DMS153 (cell line): ENCODE data around the gene SLC35F1.
"Not testable (repeated sequence)": the region's sequence is repeated elsewhere in the genome, so short reads cannot be mapped to it uniquely, and the experiment has no call there.

Experiments used
- DNase-seq: peaks from one replicate; lab custom pipeline; 2025; lab: John Stamatoyannopoulos, UW

Gene SLC35F1

DNA sequence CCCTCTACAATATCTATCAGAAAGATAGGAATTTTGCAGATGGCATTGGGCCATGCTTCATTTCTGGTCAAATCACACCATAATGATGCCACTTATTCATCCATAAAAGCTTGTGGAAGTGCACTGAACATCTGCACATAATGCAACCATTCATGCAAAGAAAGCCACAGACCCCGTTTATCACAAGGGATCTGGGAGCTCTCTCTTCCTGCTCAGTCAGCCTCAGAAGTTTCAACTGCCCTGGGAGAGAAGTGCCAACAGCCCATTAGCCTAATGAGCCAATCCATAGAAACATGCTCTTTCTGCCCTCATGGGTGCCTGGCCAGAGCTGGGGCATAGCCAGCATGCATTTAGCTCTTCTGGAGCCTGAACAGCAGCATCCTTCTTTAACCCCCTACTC lies 85.8 kb downstream of the SLC35F1 start:
- no peak for DNase-seq

DNA sequence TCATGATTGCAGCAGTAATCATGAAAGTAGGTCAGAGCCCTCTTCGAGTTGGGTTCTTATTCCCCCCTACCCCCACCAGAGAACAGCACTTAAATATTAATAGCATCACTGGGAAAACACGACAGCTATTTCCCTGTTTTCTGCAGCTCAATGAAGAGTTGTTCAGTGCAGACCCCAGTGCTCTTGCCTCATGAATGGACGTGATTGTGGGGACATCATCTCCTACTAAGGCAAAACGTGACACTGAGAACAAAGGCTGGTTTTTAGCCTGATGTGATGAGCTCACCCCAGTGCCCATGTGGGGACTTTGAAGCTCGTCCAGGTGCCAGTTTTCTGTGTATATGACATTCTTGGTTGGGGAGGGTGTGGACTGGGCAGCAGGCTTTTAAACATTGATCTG lies 105.9 kb downstream of the SLC35F1 start:
- no peak for DNase-seq

DNA sequence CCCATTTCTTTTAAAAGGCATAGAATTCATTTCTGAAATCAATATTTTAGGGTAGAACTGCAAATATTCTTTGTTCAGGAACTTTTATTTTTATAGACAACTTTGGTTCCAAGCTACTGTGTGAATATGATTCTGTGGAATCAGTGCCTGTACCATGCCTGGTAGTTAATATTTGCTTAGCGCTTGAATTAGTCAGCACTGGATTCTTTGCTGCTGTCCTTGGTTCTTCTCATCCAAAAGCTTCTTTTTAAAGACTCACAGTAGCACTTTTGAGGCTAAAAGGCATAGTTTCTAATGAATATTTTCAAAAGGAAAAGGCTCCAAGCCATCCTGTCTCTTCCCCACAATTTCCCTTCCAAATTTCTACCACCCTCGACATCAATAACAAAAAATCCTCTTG lies 109.5 kb downstream of the SLC35F1 start:
- DNase-seq = no peak

DNA sequence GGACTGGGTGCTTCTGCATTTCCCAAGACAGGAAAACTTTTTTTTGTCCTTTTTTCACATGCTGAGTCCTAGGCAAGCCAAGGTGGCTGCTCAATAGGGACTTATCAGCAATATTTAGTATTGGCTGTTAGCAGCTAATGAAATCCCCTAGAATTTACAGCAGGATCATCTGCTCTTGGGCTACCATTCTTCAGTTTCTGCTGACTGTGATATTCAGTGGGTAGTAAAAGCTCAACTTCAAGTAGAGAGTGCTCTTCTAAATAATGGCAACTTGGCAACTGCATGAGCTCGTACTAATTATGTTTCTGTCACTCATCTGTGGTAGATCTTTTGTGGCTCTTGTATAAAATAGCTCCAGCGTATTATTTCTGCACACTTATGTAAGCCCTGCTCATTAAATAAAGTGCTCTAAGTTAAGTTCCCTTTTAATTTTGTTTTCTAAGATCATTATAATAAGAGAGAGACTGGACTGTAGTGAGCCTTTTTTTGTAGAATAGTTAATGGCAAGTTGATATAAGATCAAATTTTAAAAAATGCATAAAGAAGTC lies 110.3 kb downstream of the SLC35F1 start:
- DNase-seq = no peak

DNA sequence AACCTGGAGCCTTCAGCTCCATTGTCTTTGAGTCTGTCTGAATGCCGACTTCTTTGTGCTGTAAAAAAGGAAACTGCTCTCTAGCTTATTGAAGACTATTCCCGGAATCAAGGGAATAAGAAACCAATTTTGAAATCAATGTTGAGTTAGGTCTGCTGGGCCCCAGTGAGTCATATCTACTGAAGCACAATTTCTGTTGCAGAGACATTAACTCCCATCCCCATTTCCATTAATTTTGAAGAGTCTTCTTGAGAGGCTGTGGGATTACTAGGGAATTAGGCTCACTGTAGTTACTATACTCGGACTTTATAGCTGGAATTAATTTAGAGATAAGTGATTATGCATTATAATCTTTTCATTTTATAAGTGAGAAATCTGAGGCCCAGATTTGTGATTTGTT lies 116.7 kb downstream of the SLC35F1 start:
- no peak for DNase-seq

DNA sequence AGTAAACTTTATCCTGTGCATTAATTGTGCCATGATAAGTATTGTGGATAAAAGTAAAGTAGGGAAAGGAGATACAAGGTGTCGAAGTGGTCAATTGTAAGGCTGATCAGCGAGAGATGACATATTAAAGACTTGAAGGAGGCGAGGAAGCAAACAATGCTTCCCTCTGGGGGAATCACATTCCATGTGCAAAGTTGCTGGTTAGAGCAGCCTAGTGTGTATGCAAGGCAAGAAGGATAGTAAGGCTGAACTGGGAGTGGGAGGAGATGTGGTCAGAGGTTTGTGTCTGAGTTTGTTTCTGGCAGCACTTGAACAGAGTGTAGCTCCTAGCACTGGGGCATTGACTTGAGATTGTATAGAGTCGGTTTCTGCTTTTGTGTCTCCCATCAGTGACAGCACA lies 122.9 kb downstream of the SLC35F1 start:
- no peak for DNase-seq

DNA sequence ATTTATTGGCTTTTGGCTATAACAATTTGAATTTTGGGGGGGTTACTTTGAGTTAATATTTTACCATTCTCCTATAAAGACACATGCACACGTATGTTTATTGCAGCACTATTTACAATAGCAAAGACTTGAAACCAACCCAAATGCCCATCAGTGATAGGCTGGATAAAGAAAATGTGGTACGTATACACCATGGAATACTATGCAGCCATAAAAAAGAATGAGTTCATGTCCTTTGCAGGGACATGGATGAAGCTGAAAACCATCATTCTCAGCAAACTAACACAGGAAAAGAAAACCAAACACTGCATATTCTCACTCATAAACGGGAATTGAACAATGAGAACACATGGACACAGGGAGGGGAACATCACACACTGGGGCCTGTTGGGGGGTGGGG lies 130.4 kb downstream of the SLC35F1 start:
- DNase-seq = not testable (repeated sequence)

DNA sequence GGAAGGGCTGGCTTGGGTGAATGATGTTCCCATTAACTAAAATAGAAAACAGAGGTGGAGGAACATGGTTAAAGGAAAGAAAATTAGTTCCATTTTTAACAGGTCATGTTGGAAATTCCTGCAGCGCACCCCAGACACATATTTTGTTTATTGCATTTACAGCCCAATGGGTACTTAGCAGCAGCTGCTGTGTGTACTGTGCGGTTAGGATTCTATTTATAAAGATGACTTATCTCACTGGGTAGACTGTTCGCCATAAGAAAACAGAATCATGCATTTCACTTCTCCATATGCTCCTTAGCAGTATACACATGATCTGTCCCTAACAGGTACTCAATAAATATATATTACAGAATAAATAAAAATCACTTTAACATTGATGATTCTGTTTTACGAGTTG lies 135.8 kb downstream of the SLC35F1 start:
- no peak for DNase-seq

DNA sequence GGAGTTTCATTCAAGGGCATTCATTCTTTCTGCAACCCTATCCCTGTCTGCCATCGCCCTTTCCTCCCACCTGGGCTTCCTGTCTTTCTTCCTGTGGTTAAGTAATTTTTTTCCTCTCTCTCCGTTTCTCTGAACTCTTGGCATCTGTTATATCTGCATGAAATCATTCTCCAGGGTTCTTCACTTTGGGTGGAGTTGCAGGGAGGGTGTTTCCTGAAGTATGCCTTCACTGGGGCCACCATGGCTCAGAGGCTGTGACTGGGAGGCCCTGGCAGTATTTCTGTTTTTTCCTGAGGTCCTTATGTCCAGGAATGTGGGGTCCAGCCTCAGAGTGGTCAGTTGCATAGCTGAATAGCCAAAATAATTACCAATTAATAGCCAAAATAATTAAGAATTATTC lies 137.2 kb downstream of the SLC35F1 start:
- no peak for DNase-seq

DNA sequence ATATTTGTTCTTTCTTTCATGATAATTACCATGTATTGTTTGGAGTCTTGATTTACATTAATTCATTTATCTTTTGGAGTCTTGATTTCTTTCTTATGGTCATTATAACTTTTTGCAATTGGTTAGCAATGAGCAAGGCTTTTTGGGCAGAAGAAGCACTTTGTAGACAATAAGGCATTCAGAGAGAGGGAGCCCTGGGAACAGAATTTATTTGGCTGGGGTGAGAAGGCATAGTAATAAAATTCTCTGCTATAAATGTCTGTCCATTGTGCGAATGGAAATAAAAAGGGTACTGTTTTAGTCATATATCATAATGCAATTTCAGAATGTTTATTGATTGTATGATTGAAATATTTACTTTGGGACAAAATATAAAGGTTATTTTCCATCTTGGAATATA lies 147.0 kb downstream of the SLC35F1 start:
- DNase-seq = no peak

DNA sequence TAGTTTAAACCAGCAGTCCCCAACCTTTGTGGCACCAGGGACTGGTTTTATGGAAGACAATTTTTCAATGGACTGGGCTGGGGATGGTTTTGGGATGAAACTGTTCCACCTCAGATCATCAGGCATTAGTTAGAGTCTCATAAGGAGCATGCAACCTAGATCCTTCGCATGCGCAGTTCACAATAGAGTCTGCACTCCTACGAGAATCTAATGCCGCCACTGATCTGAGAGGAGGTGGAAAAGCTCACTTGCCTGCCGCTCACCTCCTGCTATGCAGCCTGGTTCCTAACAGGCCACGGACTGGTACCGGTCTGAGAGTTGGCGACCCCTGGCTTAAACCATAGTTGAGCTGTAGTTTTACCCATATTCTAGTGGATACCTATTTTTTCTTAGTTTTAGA lies 154.6 kb downstream of the SLC35F1 start:
- DNase-seq = no peak

DNA sequence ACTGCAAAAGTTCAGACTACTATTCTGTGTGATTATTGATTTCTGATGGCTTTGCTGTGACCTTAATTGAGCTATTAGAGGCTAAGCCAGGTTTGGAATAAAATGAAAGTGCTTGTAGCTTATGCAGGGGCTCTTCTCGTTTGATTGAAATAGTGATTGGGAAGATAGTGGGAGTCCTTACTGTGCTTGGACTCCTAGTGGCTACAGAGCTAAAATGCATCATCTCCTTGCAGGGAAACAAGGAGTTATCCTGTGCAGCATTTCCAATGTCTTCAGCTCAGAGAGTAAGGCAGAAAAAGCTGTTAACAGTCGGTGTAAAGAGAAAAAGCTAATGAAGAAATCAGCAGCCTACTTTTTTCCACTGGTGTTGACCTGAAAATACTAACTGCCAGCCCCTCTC lies 173.5 kb downstream of the SLC35F1 start:
- DNase-seq = peak; percentile 1

DNA sequence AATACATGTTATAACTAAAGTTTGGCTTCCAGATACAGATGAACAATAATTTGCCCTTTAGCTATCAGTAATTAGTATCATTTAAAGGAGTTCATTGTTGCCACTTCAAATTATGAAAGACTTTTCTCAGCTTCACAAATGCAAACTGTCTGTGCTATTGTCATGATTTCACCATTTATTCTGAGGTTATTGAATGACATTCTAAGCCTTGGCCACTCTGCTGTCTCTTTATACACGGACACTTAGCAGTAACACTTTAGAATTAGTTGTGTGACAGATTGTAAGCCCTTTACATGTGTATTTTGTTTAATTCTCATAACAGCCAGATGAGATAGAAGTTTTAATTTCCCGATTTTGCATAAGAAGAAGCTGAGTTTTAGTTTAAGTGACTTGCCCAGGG lies 176.6 kb downstream of the SLC35F1 start:
- no peak for DNase-seq

DNA sequence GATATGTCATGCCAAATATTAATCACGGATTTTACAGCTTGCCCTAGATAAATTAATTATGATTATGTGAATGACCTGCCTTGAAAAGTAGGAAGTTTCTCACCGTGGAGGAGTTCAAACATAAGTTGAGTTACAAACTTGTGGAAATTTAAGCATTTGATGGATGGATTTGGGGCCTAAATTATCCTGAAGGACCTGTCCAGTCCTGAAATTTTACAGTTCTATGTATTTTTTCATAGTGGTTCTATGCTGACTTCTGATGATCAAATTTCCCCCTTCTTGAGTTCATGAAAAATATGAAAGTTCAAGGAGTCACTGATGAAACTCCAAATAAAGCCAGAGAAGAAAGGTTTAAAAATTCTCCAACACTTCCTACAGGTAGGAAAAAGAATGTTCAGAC lies 178.6 kb downstream of the SLC35F1 start:
- no peak for DNase-seq

DNA sequence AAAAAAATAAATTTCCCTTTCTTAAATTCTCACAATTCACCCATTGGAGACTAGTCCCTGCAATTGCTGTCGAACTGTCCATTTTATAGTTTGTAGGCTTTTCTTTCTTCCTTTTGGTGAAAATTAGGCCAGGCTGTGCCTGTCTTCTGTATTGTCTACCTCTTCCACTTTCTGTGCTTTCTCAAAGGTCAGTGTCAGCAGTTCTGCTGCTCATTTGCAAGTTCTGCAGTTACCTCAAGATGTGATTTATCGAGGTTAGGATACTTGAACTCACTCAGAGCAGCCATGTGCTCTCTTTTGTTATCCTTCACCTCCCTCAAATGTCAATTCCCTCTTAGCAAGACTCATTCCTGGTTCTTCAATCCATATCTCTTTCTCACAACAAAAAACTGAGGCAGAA lies 179.1 kb downstream of the SLC35F1 start:
- DNase-seq = no peak

DNA sequence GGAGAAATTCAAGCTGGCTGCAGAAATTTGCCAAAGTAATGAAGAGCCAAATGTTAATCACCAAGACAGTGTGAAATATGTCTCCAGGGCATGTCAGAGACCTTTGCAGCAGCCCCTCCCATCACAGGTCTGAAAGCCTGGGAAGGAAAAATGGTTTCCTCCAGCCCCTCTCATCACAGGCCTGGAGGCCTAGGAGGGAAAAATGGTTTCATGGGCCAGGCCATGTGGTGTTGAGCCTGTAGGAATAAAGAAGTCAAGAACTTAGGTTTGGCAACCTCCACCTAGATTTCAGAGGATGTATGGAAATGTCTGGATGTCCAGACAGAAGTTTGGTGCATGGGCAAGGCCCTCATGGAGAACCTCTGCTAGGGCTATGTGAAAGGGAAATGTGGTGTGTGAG lies 185.0 kb downstream of the SLC35F1 start:
- no peak for DNase-seq

DNA sequence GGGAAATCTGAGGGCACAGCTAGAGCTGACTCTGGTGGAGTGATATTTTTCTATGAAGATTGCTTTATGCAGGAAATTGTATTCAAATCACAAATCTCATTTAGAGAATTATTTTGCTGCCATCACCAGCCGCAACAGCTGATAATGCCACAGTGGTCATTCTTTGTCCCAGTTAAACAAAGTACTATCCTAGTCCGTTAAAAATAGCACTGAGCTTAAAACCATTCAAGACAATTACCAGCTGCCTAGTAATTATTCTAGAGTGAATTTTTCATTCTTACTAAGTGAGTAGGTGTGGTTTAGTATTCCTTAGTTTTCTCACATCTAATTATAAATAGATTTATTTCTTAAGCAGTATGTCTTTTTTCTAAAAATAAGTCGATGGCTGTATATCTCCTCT lies 190.5 kb downstream of the SLC35F1 start:
- DNase-seq = no peak

DNA sequence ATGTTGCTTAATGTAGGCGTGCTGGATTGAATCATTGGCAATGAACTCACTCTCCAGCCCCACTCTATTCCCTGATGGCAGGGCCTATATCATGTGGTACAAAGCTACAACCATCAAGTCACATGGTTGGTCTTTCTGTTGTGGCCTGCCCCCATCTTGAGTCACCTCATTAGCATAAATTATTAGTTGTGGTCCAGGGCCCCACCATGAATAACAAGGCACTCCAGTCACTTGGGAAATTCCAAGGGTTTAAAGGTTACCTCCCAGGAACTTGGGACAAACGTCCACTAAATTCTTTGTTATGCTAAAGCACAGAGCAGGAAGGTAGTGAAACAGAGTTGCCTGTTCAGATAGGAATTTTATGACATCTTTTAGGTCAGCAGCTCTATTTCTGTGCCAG lies 193.7 kb downstream of the SLC35F1 start:
- DNase-seq = no peak

DNA sequence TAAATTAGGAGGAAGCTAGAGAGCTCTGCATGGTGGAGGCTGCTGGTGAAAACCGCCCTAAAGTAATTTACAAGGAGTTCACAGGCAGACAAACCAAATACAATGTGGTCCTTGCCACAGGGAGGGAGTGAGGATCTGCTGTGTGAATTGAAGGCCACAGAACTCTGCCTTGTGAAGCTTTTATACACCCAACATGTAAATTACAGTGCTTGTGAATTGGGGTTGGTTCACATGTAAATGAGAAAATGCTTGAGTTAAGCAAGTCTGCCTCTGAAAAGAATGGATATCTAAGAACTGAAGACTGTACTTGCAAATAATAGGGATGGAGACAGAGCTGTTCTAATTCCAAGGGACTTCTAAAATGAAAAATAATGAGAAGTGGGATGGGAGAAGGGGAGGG lies 194.2 kb downstream of the SLC35F1 start:
- DNase-seq = no peak

DNA sequence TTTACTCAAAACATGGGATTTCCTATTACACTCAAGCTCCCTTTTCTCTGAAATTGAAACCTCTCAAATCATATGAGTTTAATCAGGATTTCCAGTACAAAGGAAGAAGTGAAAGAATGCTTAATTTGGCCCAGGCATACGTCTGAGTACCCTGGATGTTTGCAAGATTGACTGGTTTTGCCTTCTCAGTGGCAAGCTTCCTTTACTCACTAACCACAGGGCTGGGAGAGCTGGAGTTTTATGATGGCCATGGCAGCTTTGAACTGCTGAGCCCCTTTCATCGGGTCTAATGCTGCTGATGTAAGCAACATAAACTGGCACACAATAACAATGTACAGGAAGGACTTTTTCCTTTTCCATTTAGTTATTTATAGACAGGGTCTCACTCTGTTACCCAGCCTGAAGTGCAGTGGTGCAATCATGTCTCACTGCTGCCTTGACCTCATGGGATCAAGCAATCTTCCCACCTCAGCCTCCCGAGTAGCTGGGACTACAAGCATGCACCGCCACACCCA lies 194.8 kb downstream of the SLC35F1 start:
- DNase-seq = no peak

DNA sequence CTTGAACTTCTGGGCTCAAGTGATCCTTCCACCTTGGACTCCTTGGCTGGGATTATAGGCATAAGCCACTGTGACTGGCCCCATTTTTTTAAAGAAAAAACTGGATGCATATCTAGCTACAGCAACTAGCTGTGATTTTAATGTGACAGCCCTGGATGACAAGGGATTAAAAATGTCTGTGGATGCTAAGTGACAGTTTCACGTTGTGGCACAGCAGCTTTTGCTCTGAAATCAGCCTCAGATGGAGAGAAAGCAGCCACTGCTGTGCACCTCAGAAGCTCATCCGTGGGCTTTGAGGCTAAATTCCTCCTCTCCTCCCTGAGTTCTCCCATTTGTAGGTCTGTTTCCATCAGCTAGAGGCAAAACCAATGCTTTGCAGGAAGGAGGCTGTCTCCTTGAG lies 195.3 kb downstream of the SLC35F1 start:
- no peak for DNase-seq

DNA sequence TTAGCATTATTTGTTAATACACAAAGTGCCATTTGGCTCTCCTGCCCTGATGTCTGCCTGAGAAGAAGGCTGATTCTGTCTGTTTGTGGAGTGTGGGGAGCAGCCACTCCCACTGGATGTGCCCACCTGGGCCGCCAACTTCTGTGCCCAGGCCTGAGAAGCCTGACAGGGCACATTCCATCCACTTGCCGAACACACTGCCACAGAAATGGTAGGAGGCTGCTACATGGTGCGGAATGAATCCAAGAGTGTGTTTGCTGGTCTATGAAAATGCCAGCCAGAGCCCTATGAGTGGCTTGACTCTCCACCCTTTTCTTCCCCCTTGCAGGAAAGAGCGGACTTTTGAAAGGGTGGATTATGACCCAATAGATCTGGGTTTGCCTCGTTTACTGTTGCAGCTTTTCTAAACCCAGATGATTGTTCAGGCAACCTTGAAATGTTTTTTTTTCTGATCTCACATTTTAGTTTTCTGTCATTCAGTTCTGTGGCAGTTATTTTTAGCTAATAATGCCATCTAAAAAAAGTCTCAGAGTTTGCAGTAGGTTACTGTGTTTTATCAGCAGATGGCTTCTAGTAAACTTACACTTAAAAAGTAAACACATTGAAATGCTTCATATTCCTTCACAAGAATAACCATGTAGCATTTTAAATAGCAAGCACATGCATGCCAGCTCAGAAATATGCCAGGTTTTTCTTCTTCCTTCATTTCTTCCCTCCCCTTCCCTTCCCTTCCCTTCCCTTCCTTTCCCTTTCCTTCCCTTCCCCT lies 196.5 kb downstream of the SLC35F1 start:
- DNase-seq = no peak

DNA sequence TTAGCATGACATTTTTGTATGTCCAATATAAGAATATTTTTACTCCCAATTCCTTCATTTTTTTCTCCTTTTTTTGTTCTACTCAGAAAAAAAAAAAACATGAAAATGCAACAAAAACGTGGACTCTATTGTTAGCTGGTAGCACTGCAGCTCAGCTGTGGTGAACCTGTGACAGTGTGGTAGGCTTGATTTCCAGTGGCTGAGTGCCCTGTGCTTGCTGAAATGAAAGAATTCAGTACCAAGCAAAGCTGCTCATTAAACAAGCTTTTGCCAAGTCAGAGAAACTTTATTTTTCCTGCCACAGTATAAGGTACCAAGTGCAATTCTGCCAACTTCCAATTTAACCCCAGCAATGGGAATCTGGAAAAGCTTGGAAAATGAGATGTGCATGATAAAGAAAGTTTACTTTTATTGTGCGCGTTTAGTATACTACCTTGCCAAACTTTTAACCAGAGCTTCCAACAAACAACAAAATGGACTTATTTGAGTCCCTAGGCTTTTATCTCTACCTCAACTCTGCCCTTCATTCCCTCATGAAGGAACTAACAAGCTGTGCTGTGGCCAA lies 215.2 kb downstream of the SLC35F1 start:
- no peak for DNase-seq

DNA sequence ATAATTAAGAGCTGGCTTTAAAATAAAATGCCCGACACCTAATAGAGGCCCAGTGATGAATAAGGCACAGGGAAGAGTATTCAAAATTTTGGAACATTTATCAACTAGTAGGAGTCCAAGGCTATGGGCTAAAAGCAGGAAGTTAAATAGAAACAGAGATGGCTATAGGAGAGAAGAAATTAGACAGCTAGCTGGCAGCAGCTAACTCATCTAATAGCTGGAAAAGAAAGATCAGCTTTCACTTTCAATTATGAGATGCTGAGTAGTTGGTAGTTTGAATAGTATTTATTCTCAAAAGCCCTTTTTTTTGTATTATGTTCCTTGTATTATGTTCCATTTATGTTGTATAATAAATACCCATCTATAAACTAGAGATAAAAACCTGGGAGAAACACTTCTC lies 215.7 kb downstream of the SLC35F1 start:
- DNase-seq = no peak
